Non-pigmented ciliary epithelial cell (primary cell): Measurements from ENCODE around the gene KDM4C.
A peak's percentile ranks its signal among the peaks of the same experiment; 100 is the strongest.

Experiments
- DNase-seq: peaks from one replicate; pipeline ENCODE4 v3.0.0-alpha.2; 2010; ENCODE audit warnings: low read depth

KDM4C gene

DNA sequence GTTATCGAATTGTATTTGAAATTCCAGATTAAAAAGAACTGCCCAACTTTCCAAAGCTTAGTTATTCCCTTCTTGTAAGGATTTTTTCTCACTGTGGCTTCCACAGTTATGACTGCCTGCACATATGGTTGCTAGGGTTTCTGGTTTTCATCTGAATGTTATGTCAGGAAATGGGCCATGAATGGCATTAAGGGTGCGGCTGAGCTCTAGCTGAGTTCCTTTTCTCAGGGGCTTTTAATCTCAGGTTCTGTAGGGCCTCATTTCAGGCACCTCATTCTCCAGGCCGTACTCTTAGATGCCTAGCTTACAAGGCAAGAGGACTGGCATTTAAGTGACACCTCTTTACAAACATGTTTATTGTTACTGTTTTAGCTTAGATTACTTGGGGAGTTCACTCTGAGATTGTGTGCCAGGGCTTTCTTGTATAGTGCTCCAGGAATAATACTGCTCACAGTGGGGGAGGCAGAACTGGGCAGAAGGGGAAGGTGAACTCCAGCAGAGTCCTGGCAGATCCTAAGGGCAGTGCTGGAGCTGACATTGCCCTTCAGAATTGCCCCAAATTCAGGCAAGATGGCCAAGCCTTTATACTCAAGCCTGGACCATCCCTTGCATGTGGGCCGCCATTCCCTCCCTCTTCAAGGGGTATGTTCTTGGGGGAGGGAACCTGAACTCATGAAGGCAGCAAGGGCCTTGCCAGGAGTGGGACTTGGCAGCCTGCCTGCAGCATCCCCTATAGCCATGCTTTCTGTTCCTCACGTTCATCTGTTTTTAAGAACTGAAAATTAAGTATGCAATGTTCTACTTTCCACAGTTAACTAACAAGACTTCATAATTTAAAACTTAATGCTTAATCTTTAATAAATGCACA, 111.5 kb downstream of the KDM4C start:
- DNase-seq, result no peak

DNA sequence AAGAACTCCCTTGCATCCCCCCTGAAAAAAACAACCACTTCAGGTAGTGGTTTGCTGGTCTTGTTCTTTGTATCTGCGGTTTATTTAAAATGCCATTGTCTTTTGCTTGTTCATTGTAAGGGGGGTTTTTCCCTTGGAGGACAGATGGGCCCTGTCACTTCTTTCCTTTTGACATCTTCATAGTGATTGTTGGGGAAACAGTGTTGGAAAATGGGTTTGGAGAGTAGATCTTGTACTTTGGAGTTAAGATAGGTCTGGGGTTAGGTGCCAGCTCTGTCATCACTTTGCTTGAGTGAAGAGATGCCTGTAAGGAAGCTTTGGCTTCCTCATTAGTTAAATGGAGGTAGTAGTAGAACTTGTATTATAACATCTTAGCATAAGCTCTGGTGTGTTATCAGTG, 112.4 kb downstream of the KDM4C start:
- DNase-seq, result no peak

DNA sequence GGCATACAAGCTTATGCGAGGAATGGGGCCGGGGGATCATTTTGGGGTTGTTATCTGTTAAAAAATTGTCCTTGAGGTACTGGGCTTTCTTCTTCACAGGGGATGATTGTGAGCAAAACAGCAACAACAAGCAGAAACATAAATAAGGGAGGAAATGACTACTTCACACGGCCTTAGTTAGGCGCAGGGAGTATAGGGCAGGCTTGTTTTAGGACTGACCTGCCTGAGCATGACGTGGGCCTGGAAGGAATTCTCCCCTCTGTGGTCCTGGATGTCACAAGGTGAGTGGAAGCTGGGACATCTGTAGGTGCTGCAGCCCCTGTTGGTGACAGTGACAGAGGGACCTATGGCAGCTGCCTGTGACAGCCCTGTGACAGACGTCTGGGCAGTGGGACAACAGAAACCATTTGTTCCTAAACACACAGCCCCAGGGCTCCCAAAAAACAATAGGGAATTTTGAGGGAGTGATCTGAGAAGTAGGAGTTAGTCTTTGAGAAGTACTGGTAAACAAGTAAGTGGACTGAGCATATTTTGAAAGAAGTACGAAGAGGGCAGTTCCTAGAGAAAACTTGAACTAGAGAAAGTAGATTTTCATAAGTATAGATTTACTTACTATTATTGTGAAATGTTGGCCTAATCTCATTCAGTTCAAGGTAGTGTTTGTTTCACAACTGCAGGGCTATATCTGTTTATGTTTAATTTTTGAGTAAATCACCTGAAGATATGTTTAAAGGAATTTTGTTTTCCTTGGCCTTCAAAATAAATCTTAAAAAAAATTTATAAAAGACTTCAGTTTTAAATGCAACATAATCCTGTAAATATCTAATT, 113.1 kb downstream of the KDM4C start:
- DNase-seq, result no peak

DNA sequence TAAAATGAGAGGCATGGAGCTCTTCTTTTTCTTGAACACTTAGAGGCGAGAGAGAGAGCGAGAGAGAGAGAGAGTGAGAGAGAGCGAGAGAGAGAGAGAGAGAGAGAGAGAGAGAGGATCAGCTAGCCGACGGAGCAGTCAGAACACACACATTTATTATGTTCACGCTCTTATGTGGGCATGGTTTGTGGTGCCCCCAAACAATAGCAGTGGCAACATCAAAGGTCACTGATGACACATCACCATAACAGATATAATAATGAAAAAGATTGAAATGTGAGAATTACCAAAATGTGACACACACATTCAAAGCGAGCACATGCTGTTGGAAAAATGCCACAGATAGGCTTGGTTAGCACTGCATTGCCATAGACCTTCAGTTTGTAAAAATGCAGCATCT, 116.1 kb downstream of the KDM4C start:
- no peak for DNase-seq

DNA sequence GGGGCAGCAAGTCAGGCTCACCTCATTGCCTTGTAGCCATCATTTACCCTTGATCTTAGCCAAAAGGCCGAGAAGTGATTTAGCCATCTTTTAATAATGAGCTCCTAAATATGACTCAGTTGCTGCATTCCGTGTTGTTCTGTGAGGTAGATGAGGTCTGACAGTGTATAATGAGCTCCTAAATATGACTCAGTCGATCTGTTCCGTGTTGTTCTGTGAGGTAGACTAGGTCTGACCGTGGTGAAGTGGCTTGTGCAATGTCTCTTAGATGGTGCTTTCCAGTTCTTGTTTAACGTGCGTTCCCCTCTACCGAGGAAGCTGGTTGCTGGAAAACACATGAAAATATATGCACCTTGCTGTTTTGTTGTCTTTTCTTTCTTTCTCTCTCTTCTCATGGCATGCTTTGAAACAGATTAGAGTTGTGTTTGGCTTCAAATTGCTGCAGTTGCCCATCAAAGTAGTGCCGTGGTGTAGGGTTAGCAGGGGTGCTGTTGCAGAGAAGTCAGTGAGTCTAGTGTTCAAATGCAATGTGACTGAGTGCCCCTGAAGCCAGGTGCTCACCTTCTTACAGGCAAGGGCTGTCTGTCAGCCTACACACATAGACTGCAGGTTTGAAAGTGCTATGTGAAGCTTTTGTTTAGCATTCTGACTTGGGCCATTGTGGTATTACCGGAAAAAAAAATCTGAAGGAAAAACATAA, 118.6 kb downstream of the KDM4C start:
- DNase-seq, result no peak

DNA sequence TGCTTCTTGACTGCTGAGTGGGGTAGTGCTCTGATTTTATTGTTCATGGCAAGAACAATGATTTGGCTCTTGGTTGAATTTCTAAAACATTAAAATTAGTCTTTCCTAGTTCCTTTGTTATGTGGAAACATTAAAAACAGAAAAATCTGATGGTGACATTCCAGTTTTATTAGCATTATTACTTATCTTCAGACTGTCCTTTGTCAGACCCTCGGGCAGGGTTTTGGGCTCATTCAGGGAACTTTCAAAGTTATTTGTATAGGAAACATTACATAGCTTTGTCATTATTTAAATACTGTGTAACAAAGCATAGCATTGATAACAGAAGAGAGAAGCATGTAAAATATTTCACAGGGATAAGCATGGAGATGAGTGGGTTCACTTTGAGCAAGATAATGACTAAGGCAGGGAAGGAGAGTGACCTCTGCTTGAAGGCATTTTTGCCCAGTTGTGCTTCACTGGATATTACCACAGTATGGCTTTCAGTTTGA, 119.9 kb downstream of the KDM4C start:
- DNase-seq, result peak; percentile 67

DNA sequence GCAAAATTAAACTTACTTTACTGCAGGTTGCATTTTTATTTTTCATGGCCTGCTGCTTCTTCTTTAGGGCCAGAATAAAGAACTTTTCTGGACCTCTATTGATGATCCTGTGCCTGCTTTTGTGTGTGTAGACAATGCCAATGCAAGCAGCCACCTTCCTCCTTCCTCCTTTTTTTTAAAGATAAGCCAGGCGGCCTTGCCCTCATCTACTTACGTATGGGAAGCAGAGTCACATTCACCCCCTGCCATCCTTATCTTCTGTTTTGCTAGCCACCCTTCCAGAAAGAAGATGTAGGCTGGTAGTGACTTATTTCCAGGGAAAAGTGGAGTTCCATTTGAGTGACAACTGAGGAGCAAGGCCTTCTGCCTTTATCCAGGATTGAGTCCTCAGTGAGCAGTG, 122.9 kb downstream of the KDM4C start:
- DNase-seq, result no peak

DNA sequence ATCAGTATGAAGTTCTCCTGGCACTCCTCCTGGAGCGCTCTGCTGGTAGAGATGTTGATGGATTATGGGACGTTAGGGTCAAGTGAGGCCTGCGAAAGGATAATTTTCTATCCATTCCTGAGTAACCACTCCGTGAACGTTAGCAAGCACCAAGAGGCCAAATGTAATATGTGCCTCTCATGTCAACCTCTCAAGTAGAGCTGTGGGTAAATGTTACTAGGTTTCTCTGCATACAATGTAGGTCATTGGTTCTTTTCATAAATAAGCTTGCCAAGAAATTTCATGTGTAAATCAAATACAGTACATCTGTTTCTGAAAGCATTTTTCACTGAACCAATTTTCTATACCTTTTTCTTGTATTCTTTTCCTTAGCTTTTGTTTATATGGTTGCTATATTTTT, 126.3 kb downstream of the KDM4C start:
- no peak for DNase-seq

DNA sequence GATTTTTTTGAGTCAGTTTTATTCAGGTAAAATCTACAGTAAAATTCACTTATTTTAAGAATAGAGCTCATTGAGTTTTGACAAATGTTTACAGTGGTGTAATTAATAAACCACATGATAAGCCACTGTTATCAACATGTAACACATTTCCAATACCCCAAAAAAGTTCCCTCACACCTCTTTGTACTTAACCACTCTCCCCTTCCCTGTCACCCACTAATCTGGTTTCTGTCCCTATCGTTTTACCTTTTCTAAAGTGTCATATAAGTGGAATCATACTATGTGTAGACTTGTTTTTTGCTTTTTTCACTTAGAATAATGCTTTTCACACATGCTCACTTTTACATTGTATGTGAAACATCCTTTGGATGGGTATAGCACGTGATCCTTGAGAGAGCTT, 127.2 kb downstream of the KDM4C start:
- no peak for DNase-seq

DNA sequence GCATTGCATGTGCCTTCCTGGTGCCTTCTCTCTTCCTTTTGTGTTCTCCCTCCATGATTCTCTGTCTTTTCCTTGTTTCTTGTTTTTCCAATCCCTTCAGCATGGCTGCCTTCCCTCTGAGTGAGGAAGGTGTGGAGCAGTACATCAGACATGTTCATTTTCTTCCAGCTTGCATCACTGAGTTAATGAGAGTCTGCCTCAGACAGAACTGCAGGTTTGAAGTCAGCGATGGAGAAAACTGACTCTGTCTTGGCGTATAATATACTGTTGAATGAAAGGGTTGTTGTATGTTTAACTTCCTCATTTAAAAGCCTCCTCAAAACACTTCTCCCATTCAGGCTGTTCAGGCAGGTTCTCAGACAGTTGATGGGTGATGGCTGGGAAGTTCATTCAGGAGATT, 129.3 kb downstream of the KDM4C start:
- no peak for DNase-seq

DNA sequence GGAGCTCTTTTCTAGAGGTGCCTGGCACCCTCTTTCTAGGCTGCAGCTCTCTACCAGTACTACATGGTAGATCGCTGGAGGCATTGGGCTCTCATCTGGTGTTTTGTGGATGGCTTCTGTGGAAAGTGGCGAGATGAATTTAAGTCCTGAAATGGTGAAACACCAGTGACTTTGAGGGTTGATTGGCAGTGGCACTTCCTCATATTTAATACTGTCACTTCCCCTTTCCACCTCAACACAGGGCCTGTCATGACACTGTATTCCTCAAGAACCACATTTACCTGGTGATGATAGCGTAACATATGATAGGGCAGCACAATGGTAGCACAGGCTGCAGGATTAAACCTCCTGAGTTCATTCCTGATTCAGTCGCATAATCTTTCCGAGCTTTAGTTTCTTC, 132.1 kb downstream of the KDM4C start:
- no peak for DNase-seq

DNA sequence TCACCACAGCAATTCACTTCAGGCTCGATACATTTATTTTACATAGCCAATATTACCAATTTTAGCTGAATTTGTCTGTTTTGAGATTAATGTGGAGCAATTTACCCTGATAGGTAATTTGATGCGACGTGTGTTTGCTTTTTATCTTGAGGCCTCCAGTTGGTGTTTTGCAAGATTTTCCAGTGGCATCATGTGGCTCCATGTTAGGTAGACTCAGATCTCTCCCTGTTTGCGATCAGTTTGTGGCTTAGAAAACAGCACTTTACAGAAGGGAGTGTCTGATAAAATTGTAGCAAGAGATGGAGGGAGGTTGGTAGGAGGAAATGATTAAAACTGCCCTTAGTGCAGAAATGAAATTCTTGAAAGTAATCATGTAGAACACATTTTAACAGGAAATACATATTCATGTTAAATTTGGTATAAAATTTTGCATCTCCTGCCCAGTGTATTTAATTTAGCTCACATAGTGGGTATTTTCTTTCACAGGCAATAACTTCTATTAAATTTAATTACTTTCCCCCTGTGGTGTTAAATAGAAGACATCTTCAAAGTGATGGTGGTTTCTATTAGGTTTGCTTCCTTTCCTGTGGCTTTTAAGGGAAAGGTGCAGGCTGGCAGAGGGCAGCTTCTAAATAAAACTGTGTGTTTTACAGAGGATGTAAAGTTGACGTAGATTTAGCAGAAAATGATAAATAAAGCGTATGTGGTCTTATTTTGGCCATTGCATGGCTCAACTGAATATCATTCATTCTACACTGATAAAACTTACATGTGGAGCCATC, 135.8 kb downstream of the KDM4C start:
- no peak for DNase-seq

DNA sequence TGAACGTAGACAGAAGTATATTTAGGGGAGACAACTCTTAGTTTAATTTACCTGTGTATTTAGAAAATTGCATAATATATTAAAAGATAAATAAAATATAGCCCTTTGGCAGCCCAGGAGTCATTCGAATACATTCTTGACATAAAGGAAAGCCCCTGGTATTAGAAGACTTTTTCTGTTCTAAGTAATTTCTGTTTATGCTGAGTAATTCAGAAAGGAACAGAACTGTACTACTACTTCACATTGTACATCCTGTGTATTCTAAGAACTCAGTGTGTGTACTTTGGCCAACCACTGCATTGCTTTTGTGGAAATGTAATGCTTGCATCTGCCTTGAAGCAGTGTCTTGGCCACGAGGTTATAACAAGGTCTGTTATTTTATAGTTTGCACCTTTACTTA, 136.4 kb downstream of the KDM4C start:
- no peak for DNase-seq

DNA sequence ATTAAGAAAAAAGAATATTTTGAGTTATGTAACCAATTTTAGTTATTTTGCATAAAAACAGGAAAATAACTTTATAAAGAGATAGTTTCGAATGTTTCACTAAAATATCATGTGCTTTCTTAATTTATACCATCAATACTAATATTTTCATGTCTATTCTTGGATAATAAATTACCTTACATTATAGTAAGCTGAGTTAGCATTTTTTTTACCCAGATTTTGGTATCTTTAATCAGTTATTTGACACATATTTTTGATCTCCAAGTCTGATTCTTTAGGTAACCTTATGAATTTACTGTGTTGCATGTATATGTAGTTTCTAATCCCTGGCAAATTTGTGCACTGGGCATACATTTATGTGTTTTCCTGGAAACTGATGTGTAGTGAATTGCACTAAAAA, 138.0 kb downstream of the KDM4C start:
- no peak for DNase-seq

DNA sequence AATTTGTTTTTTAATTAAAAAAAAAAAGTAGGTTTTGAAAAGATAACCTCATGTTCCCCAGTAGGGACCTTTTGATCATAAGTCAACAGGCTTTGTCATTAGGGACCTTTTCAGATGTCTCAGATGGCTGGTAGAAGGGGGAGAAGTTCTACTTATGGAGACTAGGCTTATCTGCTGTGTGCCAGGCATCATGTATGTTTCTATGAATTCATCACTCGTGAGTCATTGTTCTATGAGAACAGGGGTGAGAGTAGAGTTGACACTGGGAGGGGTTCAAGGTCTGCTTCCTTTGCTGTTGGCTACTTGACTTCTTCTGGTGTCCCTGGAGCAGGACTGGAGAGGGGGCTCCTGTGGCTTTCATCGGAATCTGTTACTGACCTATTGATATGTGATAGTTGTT, 138.8 kb downstream of the KDM4C start:
- no peak for DNase-seq

DNA sequence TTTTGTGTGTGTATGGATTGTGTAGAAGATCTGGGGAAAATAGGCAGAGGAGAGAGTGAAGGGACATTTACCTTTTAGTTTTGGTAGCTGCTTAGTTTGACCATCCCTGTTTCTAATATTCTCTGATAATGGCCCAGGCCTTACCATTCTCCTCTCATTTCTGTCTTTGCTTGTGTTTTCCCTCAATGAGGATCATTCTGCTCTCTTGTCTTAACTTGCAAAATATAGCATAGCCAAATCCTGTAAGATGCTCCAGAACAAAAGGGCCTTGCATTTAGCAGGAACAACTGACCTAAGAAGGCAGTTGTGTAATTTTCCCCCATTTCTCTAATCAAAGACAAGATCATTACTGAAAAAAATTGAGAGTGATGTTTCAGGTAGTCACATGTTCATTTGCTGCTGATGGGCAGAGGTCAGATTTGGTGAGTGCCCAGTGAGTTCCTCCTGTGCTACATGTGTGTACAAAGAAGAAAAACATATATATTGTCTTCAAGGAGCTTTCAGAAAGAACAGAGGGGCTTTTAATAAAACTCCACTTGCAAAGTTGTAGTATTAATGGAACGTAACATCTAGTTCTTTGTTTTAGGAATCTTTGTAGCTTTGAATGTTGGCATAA, 139.5 kb downstream of the KDM4C start:
- no peak for DNase-seq

DNA sequence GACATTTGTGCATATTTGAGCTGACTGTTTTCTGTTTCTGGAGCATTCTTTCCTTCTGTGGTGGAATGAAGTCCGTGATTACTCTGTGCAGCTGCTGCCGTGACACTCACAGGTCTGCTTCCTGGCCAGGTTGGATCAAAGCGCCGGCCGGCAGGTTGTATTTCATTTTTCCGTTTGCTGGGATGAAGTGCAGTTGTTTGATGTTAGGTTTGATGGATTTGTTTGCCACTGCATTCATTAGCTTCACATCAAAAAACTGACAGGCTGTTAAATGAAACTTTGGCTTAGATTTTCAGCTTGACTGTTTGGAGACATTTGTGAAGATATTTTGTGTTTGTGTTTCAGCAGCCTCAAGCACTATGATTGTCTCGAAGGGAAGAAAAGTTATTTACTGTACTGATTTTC, 140.1 kb downstream of the KDM4C start:
- DNase-seq, result no peak

DNA sequence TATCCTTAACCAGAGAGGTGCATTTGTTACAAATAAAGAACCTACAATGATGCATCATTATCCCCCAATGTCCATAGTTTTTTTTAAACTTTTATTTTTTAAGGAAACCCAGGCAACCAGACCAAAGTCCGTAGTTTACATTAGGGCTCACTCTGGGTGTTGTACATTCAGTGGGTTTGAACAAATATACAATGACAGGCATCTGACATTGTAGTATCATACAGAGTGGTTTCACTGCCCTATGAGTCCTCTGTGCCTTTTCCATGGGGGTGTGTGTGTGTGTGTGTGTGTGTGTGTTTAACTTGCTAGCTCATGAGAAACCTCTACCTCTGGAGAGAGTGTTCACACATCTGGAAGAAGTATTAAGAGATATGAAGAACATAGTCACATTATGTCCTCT, 141.5 kb downstream of the KDM4C start:
- no peak for DNase-seq

DNA sequence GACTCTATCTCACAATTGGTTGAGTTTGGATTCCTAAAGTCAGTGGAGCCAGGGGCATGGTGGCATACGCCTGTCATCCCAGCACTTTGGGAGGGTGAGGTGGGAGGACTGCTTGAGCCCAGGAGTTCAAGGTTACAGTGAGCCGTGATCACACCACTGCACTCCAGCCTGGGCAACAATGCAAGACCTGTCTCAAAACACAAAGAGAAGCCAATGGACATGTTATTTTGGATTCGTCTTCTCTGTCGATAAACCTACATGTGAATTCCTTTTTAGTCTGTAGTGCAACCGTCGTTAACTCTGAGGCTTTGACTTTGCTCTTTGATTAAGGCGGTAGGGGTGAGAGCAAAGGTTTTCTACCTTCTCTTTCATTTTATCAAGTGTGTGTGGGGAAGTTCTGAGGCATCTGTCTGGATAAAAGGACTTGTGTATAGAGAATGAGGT, 142.7 kb downstream of the KDM4C start:
- DNase-seq, result no peak

DNA sequence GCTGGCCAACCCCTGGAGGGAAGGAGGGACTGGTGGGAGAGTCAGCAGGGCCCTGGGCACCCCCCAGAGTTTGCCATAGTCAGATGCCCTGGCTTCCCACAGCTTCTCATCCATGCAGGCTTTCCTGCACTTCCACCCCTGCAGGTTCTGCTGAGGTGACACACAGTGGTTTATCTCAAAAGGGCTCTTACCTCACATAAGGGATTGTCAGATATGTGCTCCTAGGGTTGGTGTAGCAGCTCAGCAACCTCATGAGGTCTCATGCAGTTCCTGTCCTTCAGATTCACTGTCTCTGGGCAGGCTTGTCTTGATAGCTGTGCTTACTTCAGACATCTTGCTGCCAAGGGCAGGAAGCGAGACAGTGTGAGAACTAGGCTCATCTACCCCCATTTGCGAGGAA, 143.4 kb downstream of the KDM4C start:
- no peak for DNase-seq

DNA sequence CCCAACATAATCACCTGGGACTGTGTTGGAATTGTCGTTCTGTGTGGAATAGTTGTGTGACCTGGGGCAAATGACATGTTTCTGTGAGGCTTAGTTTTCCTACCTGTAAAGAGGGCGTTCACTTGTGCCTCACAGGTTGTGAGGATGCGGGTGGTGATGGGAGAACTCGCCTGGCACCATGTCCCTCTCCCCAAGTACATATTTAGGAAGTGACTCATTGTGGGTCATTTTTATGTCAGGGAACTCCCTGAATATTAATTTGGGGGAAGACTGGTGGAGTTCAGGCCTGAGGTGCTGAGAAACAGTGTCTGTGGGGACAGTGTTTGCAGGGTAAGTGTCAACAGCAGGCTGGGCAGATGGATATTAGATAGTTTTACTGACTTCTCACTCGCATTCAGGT, 144.7 kb downstream of the KDM4C start:
- DNase-seq, result no peak
